Mucosa of rectum (tissue), 2 donors: ENCODE measurements around the gene CRYGN.

Experiments used
- H3K27ac ChIP-seq, 2 donors: one replicate each; pipeline ENCODE4 v1.7.0; 2013; ENCODE audit warnings: inconsistent platforms in 2 of 2, low read depth in 2 of 2, low read length in 2 of 2
- H3K27me3 ChIP-seq, 2 donors: one replicate each; pipeline ENCODE4 v1.7.0; 2013; ENCODE audit warnings: low read length in 2 of 2; ENCODE audit not compliant: control insufficient read depth in 2 of 2, insufficient read depth in 2 of 2
- H3K36me3 ChIP-seq, 2 donors: one replicate each; pipeline ENCODE4 v1.7.0; 2013; ENCODE audit warnings: low read length in 2 of 2; ENCODE audit not compliant: control insufficient read depth in 2 of 2, insufficient read depth in 2 of 2
- H3K4me1 ChIP-seq, 2 donors: one replicate each; pipeline ENCODE4 v1.7.0; 2013; ENCODE audit warnings: low read length in 2 of 2, mild to moderate bottlenecking in 1 of 2; ENCODE audit not compliant: control insufficient read depth in 2 of 2, insufficient read depth in 2 of 2
- H3K4me3 ChIP-seq, 2 donors: one replicate each; pipeline ENCODE4 v1.7.0; 2013; ENCODE audit warnings: low read length in 2 of 2
- H3K9ac ChIP-seq, 2 donors: one replicate each; pipeline ENCODE4 v1.7.0; 2013; ENCODE audit warnings: low read length in 2 of 2, low read depth in 1 of 2, mild to moderate bottlenecking in 1 of 2
- H3K9me3 ChIP-seq, 2 donors: one replicate each; pipeline ENCODE4 v1.7.0; 2013; ENCODE audit warnings: low read length in 2 of 2; ENCODE audit not compliant: control insufficient read depth in 2 of 2
- donor health status: healthy.
- donor health status: Normal muscosa, but diverticular disease.

The CRYGN gene

GRCh38 chr7:151416112-151416940 lies 23.6 kb downstream of the CRYGN start:
- Histone ChIP-seq H3K9me3 (peaks cover 3 to 4% of the 10 kb centered on the region in 2 donors), H3K9ac (no peak overlapping the region), H3K36me3 (no peaks in the 10 kb centered on the region), H3K4me1 (no peaks in the 10 kb centered on the region), H3K4me3 (no peak overlapping the region), H3K27me3 (peaks cover 8 to 19% of the 10 kb centered on the region in 2 donors), H3K27ac (no peak overlapping the region)

GRCh38 chr7:151415375-151416105 lies 24.4 kb downstream of the CRYGN start:
- H3K9ac ChIP-seq = no peak overlapping the region
- peaks cover 3 to 4% of the 10 kb centered on the region in 2 donors for H3K9me3 ChIP-seq
- no peaks in the 10 kb centered on the region for H3K36me3 ChIP-seq
- H3K4me3 ChIP-seq = no peak overlapping the region
- no peak overlapping the region for H3K27ac ChIP-seq
- H3K27me3 ChIP-seq = peaks cover 16 to 26% of the 10 kb centered on the region in 2 donors
- H3K4me1 ChIP-seq = no peaks in the 10 kb centered on the region

GRCh38 chr7:151413241-151413640 lies 26.7 kb downstream of the CRYGN start:
- H3K9ac ChIP-seq = no peak overlapping the region
- H3K27me3 ChIP-seq = peaks cover 23 to 36% of the 10 kb centered on the region in 2 donors
- H3K9me3 ChIP-seq = no peaks in the 10 kb centered on the region
- H3K4me1 ChIP-seq = no peaks in the 10 kb centered on the region
- H3K4me3 ChIP-seq = no peak overlapping the region
- H3K36me3 ChIP-seq = no peaks in the 10 kb centered on the region
- H3K27ac ChIP-seq = no peak overlapping the region

- Histone ChIP-seq H3K4me1 (no peaks in the 10 kb centered on the region), H3K4me3 (no peak overlapping the region), H3K9me3 (no peaks in the 10 kb centered on the region), H3K9ac (no peak overlapping the region), H3K27ac (no peak overlapping the region), H3K36me3 (no peaks in the 10 kb centered on the region), H3K27me3 (peaks cover 26 to 36% of the 10 kb centered on the region in 2 donors)
These were observed 27.6 kb downstream of the CRYGN start for GRCh38 chr7:151412318-151412717.

- no peaks in the 10 kb centered on the region for H3K9me3 ChIP-seq
- H3K27me3 ChIP-seq = peaks cover 24 to 36% of the 10 kb centered on the region in 2 donors
- no peak overlapping the region for H3K9ac ChIP-seq
- H3K27ac ChIP-seq = no peak overlapping the region
- no peak overlapping the region for H3K4me3 ChIP-seq
- H3K4me1 ChIP-seq = no peaks in the 10 kb centered on the region
- H3K36me3 ChIP-seq = no peaks in the 10 kb centered on the region
These were observed 28.4 kb downstream of the CRYGN start for GRCh38 chr7:151411551-151411950.

GRCh38 chr7:151410405-151411390 lies 29.2 kb downstream of the CRYGN start:
- Histone ChIP-seq H3K27me3 (peaks cover 24 to 30% of the 10 kb centered on the region in 2 donors), H3K4me1 (no peaks in the 10 kb centered on the region), H3K9me3 (no peaks in the 10 kb centered on the region), H3K4me3 (peak overlapping the region; percentile 20 to 52), H3K27ac (no peak overlapping the region), H3K36me3 (no peaks in the 10 kb centered on the region), H3K9ac (peak overlapping the region in 1 of 2 donors; percentile 9)

- Histone ChIP-seq H3K27me3 (peaks cover 24 to 28% of the 10 kb centered on the region in 2 donors), H3K4me3 (peak within 1 kb of the TSS; percentile 20 to 52), H3K27ac (peak within 1 kb of the TSS; percentile 21 to 58), H3K9ac (peak within 1 kb of the TSS in 1 of 2 donors; percentile 9), H3K9me3 (no peaks in the 10 kb centered on the region), H3K36me3 (no peaks in the 10 kb centered on the region), H3K4me1 (no peaks in the 10 kb centered on the region)
These were observed 30.1 kb downstream of the CRYGN start, which contains the start of gene WDR86 for GRCh38 chr7:151409667-151410404. Gene WDR86 (minus strand): TSS chr7:151410038. CDS start chr7:151409589, 449 bp downstream.

- Histone ChIP-seq H3K4me1 (no peaks in the 10 kb centered on the region), H3K27ac (peak overlapping the region; percentile 21 to 58), H3K36me3 (no peaks in the 10 kb centered on the region), H3K9me3 (no peaks in the 10 kb centered on the region), H3K9ac (no peak overlapping the region), H3K4me3 (peak overlapping the region in 1 of 2 donors; percentile 11), H3K27me3 (peaks cover 23 to 24% of the 10 kb centered on the region in 2 donors)
These were observed 30.9 kb downstream of the CRYGN start for GRCh38 chr7:151408839-151409666.
